Body of pancreas (tissue), 4 donors: ENCODE data around the gene EBF3. TPM values are rescaled to one million over a fixed set of nuclear protein-coding genes. Genes with fewer than 3 reads are reported as not detected.

ENCODE experiments used
- ATAC-seq: fragments of 150-250 bp; one replicate; pipeline ENCODE4 v1.9.1; 2016
- DNase-seq, 4 donors: peaks; one replicate each; pipeline ENCODE4 v3.0.0-alpha.2; 2019
- H3K27ac ChIP-seq, 4 donors: fragments of 200-600 bp; sonication (generic); 1 replicate in 3 of 4; 2 replicates in 1 of 4; pipeline versions ENCODE4 v1.5.1 to v1.6.1; 2016 to 2019; ENCODE audit warnings: mild to moderate bottlenecking in 1 of 4, mixed read lengths in 1 of 4, moderate library complexity in 1 of 4
- H3K27me3 ChIP-seq, 2 donors: fragments of 200-600 bp; sonication (generic); one replicate each; pipeline ENCODE4 v1.6.0; 2016; ENCODE audit warnings: mild to moderate bottlenecking in 1 of 2
- H3K36me3 ChIP-seq, 2 donors: fragments of 200-600 bp; sonication (generic); replicated peaks in 1 of 2; 2 replicates each; pipeline ENCODE4 v1.5.1; 2016; ENCODE audit warnings: low read depth in 2 of 2; ENCODE audit not compliant: insufficient read depth in 1 of 2
- H3K4me1 ChIP-seq: fragments of 200-600 bp; sonication (generic); one replicate; pipeline ENCODE4 v1.6.0; 2016
- H3K4me3 ChIP-seq, 2 donors: fragments of 200-600 bp; sonication (generic); 1 replicate in 1 of 2; 2 replicates in 1 of 2; pipeline ENCODE4 v1.5.1; 2016 to 2019
- H3K9me3 ChIP-seq, 3 donors: fragments of 200-600 bp; sonication (generic); 1 replicate in 2 of 3; 2 replicates in 1 of 3; pipeline ENCODE4 v1.5.1; 2016
- POLR2A ChIP-seq, 3 donors: fragments of 450-650 bp; IDR thresholded peaks; one replicate each; pipeline ENCODE4 v1.6.1; 2016; ENCODE audit warnings: antibody characterized with exemption in 3 of 3, mild to moderate bottlenecking in 2 of 3
- WGBS, 2 donors: methylation state at CpG; one replicate each; pipeline ENCODE4 v1.1.5; 2017; 5-methylcytosine and 5-hydroxymethylcytosine counted together
- intact Hi-C: fragments of 100-400 bp; cut with DNase I; formaldehyde crosslinking; loops from one replicate; pipeline ENCODE4 v1.15.1; 2023
- total RNA-seq, 2 donors: library from RNA; depleted of rRNA; stranded (reverse); fragments of >200 nt; gene quantifications; one replicate each; pipeline ENCODE4 v1.1.0, GENCODE V29; 2016
- TF ChIP-seq, protein P1 (sequence below), 7 experiments: fragments of 450-650 bp in 4 of 7; fragments of 200-600 bp in 3 of 7; sonication (generic) in 3 of 7; IDR thresholded peaks; one replicate each; pipeline ENCODE4 v1.5.1; 2016 to 2019; ENCODE audit warnings: antibody characterized with exemption in 7 of 7

EBF3 gene
- total RNA-seq, 2 donors from 2014 or later = 2.3 to 4.6 TPM

DNA sequence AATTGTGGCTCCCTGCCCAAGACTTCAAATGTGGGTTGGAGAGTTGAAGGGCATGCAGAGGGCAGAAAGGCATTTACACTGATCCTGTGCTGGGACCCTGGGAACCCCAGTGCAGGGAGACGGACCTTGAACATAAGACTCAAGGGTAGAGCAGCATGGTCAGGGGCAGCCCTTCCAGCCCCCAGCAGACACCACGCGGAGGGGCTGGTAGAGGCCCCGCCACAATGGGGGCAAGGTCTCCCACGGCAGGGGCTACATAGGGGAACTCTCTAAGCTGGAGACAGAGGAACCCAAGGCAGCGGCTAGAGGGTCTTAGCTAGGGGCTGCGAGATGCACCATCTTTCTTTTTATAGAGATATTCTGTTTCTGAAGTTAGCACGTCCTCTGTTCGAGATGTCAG lies 45.2 kb upstream of the EBF3 start:
- WGBS, 2 donors = 74 to 76% methylated on average over 9 of the region's 9 CpGs
- ATAC-seq (no peak), DNase-seq (no peak)
- Histone ChIP-seq H3K27ac (no peak overlapping the region), H3K4me1 (no peaks in the 10 kb centered on the region), H3K4me3 (no peak overlapping the region), H3K36me3 (no peaks in the 10 kb centered on the region), H3K27me3 (no peaks in the 10 kb centered on the region), H3K9me3 (no peaks in the 10 kb centered on the region)
- TF ChIP-seq POLR2A (IDR thresholded peaks at IDR 0.05) = no peak
- TF ChIP-seq, protein P1, sequence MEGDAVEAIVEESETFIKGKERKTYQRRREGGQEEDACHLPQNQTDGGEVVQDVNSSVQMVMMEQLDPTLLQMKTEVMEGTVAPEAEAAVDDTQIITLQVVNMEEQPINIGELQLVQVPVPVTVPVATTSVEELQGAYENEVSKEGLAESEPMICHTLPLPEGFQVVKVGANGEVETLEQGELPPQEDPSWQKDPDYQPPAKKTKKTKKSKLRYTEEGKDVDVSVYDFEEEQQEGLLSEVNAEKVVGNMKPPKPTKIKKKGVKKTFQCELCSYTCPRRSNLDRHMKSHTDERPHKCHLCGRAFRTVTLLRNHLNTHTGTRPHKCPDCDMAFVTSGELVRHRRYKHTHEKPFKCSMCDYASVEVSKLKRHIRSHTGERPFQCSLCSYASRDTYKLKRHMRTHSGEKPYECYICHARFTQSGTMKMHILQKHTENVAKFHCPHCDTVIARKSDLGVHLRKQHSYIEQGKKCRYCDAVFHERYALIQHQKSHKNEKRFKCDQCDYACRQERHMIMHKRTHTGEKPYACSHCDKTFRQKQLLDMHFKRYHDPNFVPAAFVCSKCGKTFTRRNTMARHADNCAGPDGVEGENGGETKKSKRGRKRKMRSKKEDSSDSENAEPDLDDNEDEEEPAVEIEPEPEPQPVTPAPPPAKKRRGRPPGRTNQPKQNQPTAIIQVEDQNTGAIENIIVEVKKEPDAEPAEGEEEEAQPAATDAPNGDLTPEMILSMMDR (IDR thresholded peaks at IDR 0.05) = no peak
- intact Hi-C loops = no loop called here

DNA sequence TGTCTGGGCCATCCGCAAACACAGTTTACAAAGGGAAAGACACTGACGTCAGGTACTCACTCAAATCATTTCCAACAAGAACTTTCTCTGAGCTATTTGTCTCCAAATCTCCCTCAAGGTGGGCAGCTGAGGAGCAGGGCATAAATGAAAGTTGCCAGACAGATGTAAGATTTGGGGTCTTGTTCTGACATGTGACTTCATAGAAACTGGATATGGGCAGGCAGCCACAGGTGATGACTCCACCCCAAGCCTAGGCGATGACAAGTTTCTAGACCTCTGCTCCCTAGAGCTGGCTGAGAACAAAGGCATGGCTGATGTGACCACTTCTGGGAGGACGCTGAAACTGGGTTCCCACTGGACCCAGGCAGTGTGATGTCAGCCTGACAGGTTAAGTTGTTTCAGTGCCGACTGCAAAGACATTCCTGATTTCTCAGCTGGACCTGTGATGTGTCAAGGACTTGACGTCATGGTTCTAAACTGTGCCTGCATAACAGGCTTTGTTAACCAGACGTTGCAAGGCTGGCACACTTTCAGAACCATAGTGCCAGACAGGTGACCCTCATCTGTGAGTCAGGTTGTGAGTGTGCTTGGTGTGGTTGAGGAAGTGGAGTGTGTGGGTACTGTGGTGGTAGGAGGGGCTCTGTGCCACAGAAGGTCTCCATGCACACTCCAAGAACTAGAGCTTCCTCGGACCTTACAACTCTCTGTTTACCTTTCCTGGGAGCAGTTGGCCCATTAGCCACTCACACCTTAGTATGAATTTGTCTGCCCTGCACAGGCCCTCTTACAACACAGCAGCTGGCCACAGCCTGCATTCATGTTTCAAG lies 39.9 kb upstream of the EBF3 start:
- Histone ChIP-seq H3K27ac (no peak overlapping the region), H3K9me3 (no peaks in the 10 kb centered on the region), H3K4me1 (no peaks in the 10 kb centered on the region), H3K36me3 (no peaks in the 10 kb centered on the region), H3K4me3 (no peak overlapping the region), H3K27me3 (no peaks in the 10 kb centered on the region)
- DNase-seq (no peak), ATAC-seq (no peak)
- 62 to 69% methylated on average over 4 to 8 of the region's 8 CpGs for WGBS, 2 donors
- TF ChIP-seq POLR2A (IDR thresholded peaks at IDR 0.05) = no peak
- TF ChIP-seq, protein P1 (IDR thresholded peaks at IDR 0.05) = no peak
- intact Hi-C loops = no loop called here

DNA sequence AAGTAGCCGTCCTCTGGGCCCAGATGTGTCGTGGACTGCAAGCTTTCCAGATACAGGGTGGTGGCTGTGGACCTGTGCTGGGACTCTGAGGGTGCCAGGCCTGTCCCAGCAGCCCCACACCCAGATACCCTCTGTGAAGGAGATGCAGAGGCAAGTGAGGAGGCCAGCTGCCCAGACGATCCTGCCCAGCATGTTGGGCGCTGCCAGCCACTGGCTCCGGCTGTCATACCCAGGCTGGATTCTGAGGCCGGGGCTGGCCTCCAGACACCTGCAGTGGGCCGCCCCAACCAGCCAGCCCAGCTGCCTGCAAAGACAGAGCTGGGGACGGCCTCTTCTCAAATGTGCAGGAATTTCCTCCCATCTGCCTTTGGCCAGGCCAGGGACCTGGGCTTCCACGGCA lies 39.1 kb upstream of the EBF3 start:
- 79 to 100% methylated on average over 1 to 9 of the region's 9 CpGs for WGBS, 2 donors
- Histone ChIP-seq H3K36me3 (no peaks in the 10 kb centered on the region), H3K4me3 (no peak overlapping the region), H3K9me3 (no peaks in the 10 kb centered on the region), H3K27me3 (no peaks in the 10 kb centered on the region), H3K27ac (no peak overlapping the region), H3K4me1 (no peaks in the 10 kb centered on the region)
- DNase-seq = no peak
- intact Hi-C loops = no loop called here
- no peak for ATAC-seq
- no peak for TF ChIP-seq POLR2A (IDR thresholded peaks at IDR 0.05)
- TF ChIP-seq, protein P1 (IDR thresholded peaks at IDR 0.05) = no peak

DNA sequence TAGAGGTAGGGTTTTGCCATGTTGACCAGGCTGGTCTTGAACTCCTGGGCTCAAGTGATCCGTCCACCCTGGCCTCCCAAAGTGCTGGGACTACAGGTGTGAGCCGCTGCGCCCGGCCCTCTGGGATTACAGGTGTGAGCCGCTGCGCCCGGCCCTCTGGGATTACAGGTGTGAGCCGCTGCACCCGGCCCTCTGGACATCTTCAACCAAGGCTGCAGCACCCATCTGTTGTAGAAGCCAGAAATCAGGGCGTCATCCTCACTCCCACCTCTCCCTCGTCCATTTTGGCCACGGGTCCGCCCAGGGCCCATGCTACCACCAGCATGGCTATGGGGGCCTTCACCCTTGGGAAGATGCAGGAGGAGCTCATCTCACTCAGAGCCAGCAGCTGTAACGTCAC lies 38.5 kb upstream of the EBF3 start:
- H3K27me3 ChIP-seq = no peaks in the 10 kb centered on the region
- no peaks in the 10 kb centered on the region for H3K4me1 ChIP-seq
- TF ChIP-seq, protein P1 (IDR thresholded peaks at IDR 0.05) = no peak
- no peak for TF ChIP-seq POLR2A (IDR thresholded peaks at IDR 0.05)
- no peaks in the 10 kb centered on the region for H3K36me3 ChIP-seq
- no peak overlapping the region for H3K4me3 ChIP-seq
- no peak for DNase-seq
- 69 to 74% methylated on average over 7 to 14 of the region's 14 CpGs for WGBS, 2 donors
- intact Hi-C loops = no loop called here
- H3K9me3 ChIP-seq = no peaks in the 10 kb centered on the region
- no peak for ATAC-seq
- no peak overlapping the region for H3K27ac ChIP-seq

DNA sequence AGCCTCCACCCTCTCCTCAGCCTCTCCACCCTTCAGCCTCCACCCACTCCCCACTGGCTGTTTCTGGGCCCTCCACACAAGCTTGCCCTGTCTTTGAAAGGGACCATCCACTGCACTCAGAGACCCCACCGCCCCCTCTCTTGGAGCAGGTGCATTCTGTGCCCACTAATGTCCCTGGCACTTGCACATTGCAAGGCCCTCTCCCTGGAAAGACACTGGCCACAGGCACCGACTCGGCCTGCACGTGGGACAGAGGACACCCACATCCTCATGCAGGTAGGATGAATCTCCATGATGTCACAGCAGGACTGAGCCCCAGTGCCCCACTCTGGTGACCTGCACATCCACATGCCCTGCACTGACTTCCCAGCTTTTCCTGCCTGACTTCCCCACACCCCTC lies 36.8 kb upstream of the EBF3 start:
- no peaks in the 10 kb centered on the region for H3K27me3 ChIP-seq
- ATAC-seq (no peak), DNase-seq (no peak)
- no peaks in the 10 kb centered on the region for H3K4me1 ChIP-seq
- WGBS, 2 donors = 76 to 83% methylated on average over 4 of the region's 4 CpGs
- H3K27ac ChIP-seq = no peak overlapping the region
- H3K9me3 ChIP-seq = no peaks in the 10 kb centered on the region
- no peak overlapping the region for H3K4me3 ChIP-seq
- TF ChIP-seq, protein P1 (IDR thresholded peaks at IDR 0.05) = no peak
- TF ChIP-seq POLR2A (IDR thresholded peaks at IDR 0.05) = no peak
- no peaks in the 10 kb centered on the region for H3K36me3 ChIP-seq
- intact Hi-C loops = no loop called here
